Urinary bladder (tissue), 4 donors: Measurements from ENCODE around the gene CRIM1. TPM values are rescaled to one million over a fixed set of nuclear protein-coding genes. Genes with fewer than 3 reads are reported as not detected.

ENCODE experiments used
- DNase-seq: peaks from one replicate; pipeline ENCODE4 v3.0.0-alpha.2; 2015; ENCODE audit errors: extremely low spot score
- H3K27ac ChIP-seq: one replicate; pipeline ENCODE4 v1.5.1; 2013; ENCODE audit warnings: low read depth, mild to moderate bottlenecking, moderate library complexity
- H3K36me3 ChIP-seq: one replicate; pipeline ENCODE4 v1.6.1; 2013; ENCODE audit warnings: mild to moderate bottlenecking, moderate library complexity; ENCODE audit not compliant: insufficient read depth
- H3K4me1 ChIP-seq: one replicate; pipeline ENCODE4 v1.6.1; 2013; ENCODE audit warnings: mild to moderate bottlenecking, moderate library complexity; ENCODE audit not compliant: insufficient read depth
- H3K4me3 ChIP-seq: one replicate; pipeline ENCODE4 v1.5.1; 2013; ENCODE audit warnings: low read depth, low read length
- WGBS: extraction: QIAGEN DNeasy Blood & Tissue Kit; methylation state at CpG from one replicate; pipeline ENCODE4 v1.1.7; 2013; 5-methylcytosine and 5-hydroxymethylcytosine counted together
- polyA plus RNA-seq: library from polyadenylated mRNA; stranded (reverse); fragments of 200-250 nt; gene quantifications from one replicate; pipeline ENCODE4 v1.2.3, GENCODE V29; 2013
- total RNA-seq: library from RNA; depleted of rRNA; stranded (reverse); fragments of >200 nt; gene quantifications from one replicate; pipeline ENCODE4 v1.2.3, GENCODE V29; 2014
- donor health status: healthy with polysubstance abuse.
- donor health status: healthy.

Gene CRIM1
- total and polyA plus RNA-seq, 2 donors: 36.6 to 78.0 TPM

GRCh38 chr2:36444216-36444936 is 88.8 kb downstream of the CRIM1 start:
- 82% methylated on average over 7 of the region's 7 CpGs for WGBS
- no peak for DNase-seq
- Histone ChIP-seq H3K4me1 (no peaks in the 10 kb centered on the region), H3K36me3 (peaks cover 2% of the 10 kb centered on the region), H3K4me3 (no peak overlapping the region), H3K27ac (no peak overlapping the region)

GRCh38 chr2:36445185-36445866 is 89.7 kb downstream of the CRIM1 start:
- Histone ChIP-seq H3K27ac (no peak overlapping the region), H3K36me3 (peaks cover 2% of the 10 kb centered on the region), H3K4me1 (no peaks in the 10 kb centered on the region), H3K4me3 (no peak overlapping the region)
- 93% methylated on average over 8 of the region's 8 CpGs for WGBS
- no peak for DNase-seq

GRCh38 chr2:36446294-36446693 is 90.7 kb downstream of the CRIM1 start:
- peaks cover 2% of the 10 kb centered on the region for H3K36me3 ChIP-seq
- no peaks in the 10 kb centered on the region for H3K4me1 ChIP-seq
- DNase-seq: no peak
- H3K27ac ChIP-seq: no peak overlapping the region
- no peak overlapping the region for H3K4me3 ChIP-seq
- 84% methylated on average over 3 of the region's 3 CpGs for WGBS

- Histone ChIP-seq H3K4me1 (no peaks in the 10 kb centered on the region), H3K4me3 (no peak overlapping the region), H3K27ac (no peak overlapping the region), H3K36me3 (peaks cover 2% of the 10 kb centered on the region)
- DNase-seq: no peak
- WGBS: 88% methylated on average over 7 of the region's 7 CpGs
These were observed 93.6 kb downstream of the CRIM1 start for GRCh38 chr2:36449213-36449612.

- Histone ChIP-seq H3K4me1 (no peaks in the 10 kb centered on the region), H3K27ac (no peak overlapping the region), H3K36me3 (peaks cover 2% of the 10 kb centered on the region), H3K4me3 (no peak overlapping the region)
- 58% methylated on average over 6 of the region's 6 CpGs for WGBS
- DNase-seq: no peak
These were observed 94.4 kb downstream of the CRIM1 start for GRCh38 chr2:36449943-36450392.

GRCh38 chr2:36450466-36451196 is 95.1 kb downstream of the CRIM1 start:
- Histone ChIP-seq H3K4me3 (no peak overlapping the region), H3K4me1 (no peaks in the 10 kb centered on the region), H3K27ac (no peak overlapping the region), H3K36me3 (peaks cover 2% of the 10 kb centered on the region)
- DNase-seq: no peak
- 50% methylated on average over 5 of the region's 5 CpGs for WGBS

- Histone ChIP-seq H3K4me3 (no peak overlapping the region), H3K27ac (no peak overlapping the region), H3K36me3 (peaks cover 2% of the 10 kb centered on the region), H3K4me1 (no peaks in the 10 kb centered on the region)
- 32% methylated on average over 5 of the region's 5 CpGs for WGBS
- no peak for DNase-seq
These were observed 95.9 kb downstream of the CRIM1 start for GRCh38 chr2:36451512-36451911.

- peaks cover 2% of the 10 kb centered on the region for H3K36me3 ChIP-seq
- H3K4me1 ChIP-seq: no peaks in the 10 kb centered on the region
- WGBS: 57% methylated on average over 3 of the region's 3 CpGs
- no peak overlapping the region for H3K4me3 ChIP-seq
- no peak for DNase-seq
- H3K27ac ChIP-seq: no peak overlapping the region
These were observed 96.7 kb downstream of the CRIM1 start for GRCh38 chr2:36452260-36452659.

GRCh38 chr2:36453652-36454051 is 98.1 kb downstream of the CRIM1 start:
- Histone ChIP-seq H3K4me1 (no peaks in the 10 kb centered on the region), H3K27ac (no peak overlapping the region)

GRCh38 chr2:36455011-36455410 is 99.4 kb downstream of the CRIM1 start:
- no peak overlapping the region for H3K4me3 ChIP-seq

More at GRCh38 chr2:36453652-36454051, 98.1 kb downstream of the CRIM1 start:
- Histone ChIP-seq H3K36me3 (no peaks in the 10 kb centered on the region), H3K4me3 (no peak overlapping the region)
- no peak for DNase-seq
- 86% methylated on average over 3 of the region's 3 CpGs for WGBS

GRCh38 chr2:36455788-36456187 is 100.2 kb downstream of the CRIM1 start:
- 62% methylated on average over 4 of the region's 4 CpGs for WGBS
- no peaks in the 10 kb centered on the region for H3K4me1 ChIP-seq

More at GRCh38 chr2:36455011-36455410, 99.4 kb downstream of the CRIM1 start:
- Histone ChIP-seq H3K4me1 (no peaks in the 10 kb centered on the region), H3K27ac (no peak overlapping the region), H3K36me3 (no peaks in the 10 kb centered on the region)
- WGBS: 88% methylated on average over 4 of the region's 4 CpGs
- DNase-seq: no peak

GRCh38 chr2:36456227-36457175 is 100.9 kb downstream of the CRIM1 start:
- H3K4me3 ChIP-seq: no peak overlapping the region
- no peaks in the 10 kb centered on the region for H3K4me1 ChIP-seq
- WGBS: 32% methylated on average over 17 of the region's 17 CpGs
- no peak for DNase-seq
- H3K27ac ChIP-seq: no peak overlapping the region
- H3K36me3 ChIP-seq: no peaks in the 10 kb centered on the region

More at GRCh38 chr2:36455788-36456187, 100.2 kb downstream of the CRIM1 start:
- DNase-seq: no peak
- Histone ChIP-seq H3K4me3 (no peak overlapping the region), H3K27ac (no peak overlapping the region), H3K36me3 (no peaks in the 10 kb centered on the region)

GRCh38 chr2:36458106-36458505 is 102.5 kb downstream of the CRIM1 start:
- WGBS: 98% methylated on average over 5 of the region's 5 CpGs
- no peak for DNase-seq

More at GRCh38 chr2:36458106-36458505, 102.5 kb downstream of the CRIM1 start:
- Histone ChIP-seq H3K4me1 (no peaks in the 10 kb centered on the region), H3K27ac (no peak overlapping the region), H3K36me3 (no peaks in the 10 kb centered on the region), H3K4me3 (no peak overlapping the region)
